SHP77 (cell line): ENCODE results near the gene CDT1.
"Not testable (repeated sequence)": the region's sequence is repeated elsewhere in the genome, so short reads cannot be mapped to it uniquely, and the experiment has no call there.

Source experiments
- DNase-seq, 2 experiments: peaks; one replicate each; lab custom pipeline; 2025; lab: John Stamatoyannopoulos, UW

Gene CDT1

GRCh38 chr16:88768071-88768783 lies 35.4 kb upstream of the CDT1 start:
- peak in 1 of 2 experiments; percentile 46 for DNase-seq

DNA sequence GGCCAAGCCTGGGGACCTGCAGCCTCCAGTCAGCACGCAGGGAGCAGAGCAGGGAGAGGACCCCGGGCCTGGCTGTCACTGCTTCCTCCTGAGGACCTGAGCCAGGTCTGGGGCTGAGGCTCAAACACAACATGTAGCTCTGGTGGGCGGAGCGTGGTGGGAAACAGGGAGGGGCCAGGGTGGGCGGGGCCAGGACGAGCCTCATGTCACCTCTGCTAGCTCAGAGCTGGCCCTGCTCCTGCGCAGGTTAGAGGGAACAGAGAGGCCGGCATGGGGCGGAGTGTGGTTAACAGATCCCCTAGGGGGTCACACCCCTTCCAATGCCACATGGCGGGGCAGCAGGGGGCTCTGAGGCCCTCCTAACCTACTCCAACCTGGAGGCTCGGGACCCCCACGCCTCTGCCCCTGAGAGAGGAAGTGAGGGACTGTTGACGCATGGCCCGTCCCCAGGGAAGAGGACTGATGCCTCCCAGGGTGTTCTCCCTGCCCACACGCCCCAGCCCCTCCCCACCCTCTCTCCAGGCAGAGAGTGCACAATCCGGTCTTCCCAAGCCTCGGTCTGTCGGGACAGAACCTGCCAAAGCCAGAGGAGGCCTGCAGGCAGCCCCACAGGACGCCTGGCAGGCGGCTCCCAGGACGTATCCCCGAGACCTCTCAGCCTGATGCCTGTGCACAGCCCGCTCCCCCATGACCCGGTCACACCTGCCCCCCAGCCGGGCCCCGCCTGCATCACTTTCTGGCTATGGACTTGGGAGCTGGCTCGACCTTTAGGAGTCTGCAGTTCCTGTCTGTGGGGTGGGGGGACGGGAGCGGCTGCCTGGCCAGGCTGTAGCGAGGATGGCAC lies 33.8 kb upstream of the CDT1 start:
- peak; percentile 77 to 82 for DNase-seq

- peak; percentile 53 to 61 for DNase-seq
These were observed 32.9 kb upstream of the CDT1 start for GRCh38 chr16:88770461-88771293.

DNA sequence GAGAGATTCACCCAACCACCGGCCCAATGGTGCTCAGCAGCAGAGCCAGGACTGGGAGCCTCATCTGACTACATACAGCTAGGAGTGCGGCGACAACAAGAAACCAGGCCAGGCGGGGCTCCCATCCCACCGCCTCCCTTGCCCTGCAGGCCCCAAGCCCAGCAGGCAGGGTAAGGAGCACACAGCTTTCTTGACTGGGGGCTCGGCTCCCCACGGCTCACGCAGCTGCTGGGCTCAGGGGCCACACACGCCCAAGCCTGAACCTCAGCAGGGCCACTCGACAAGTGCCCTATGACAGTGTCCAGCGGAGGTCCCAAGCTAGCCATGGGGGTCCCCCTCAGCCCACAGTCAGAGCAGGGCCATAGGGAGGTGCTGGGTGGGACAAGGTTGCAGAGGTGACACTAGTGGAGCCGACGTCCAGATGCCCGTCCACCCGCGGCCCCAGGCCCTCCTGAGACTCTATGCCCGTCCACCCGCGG lies 32.3 kb upstream of the CDT1 start:
- DNase-seq: no peak

GRCh38 chr16:88771781-88772180 lies 31.8 kb upstream of the CDT1 start:
- DNase-seq: not testable (repeated sequence)

DNA sequence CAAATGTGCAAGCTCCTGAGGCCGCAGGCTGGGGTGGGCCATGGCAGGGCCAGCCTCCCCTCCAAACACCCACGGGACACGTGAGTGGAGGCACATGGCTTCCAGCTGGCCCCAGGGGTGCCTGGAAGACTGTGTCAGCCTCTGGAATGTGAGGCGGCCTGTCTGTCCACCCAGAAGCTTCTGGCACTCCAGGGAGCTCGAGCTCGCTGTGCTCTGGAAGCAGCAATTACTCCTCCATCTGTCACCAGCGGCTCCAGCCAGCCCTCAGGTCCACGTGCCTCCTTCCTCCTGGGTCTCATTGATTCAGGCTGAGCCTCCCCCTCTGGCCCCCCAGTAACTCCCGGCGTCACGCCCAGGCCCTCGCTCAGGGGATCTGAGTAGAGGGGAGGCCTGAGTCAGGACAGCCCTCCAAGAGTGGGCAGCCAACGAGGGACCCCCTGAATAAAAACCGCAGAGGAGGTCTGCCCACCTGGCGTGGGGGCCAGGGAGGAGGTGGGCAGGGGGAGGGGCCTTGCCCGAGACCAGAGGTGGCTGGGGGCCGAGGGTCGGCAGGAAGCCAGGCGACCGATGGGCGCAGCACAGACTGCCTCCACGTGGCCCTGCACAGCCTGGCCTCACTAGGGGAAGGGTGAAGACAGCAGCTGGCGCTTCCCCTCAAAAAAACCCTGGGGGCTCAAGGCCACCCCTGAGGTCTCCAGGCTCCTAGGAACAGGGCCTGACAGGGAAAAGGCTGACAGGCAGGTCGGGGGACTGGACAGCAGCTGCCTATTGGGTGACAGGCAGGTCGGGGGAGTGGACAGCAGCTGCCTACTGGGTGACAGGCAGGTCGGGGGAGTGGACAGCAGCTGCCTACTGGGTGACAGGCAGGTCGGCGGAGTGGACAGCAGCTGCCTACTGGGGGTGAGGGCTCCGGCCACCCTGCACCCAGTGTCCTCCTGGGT lies 30.4 kb upstream of the CDT1 start:
- no peak for DNase-seq

DNA sequence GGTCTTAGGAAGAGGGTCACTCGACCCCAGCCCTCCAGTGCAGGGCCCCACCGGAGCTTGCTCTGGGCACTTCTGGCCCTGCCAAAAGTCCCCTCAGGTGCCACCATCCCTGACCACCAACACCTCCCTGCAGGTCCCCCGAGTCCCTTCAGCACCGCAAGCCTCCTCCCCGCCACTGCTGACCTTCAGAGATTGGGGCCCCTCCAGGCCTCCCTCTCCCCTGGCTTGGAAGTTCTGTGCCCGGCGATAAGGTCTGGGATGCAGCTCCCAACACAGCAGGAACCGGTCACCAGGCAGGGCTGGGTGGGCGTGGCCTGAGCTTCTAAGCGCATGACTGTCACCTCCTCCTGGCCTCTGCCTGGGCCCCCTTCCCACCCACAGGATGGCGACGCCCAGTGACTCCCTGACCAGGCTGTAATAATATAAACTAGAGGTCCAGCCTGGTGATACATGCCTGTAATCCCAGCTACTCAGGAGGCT lies 29.7 kb upstream of the CDT1 start:
- DNase-seq: no peak

- DNase-seq: no peak
These were observed 28.8 kb upstream of the CDT1 start for GRCh38 chr16:88774544-88775393.

GRCh38 chr16:88775825-88776224 lies 27.8 kb upstream of the CDT1 start:
- no peak for DNase-seq

- no peak for DNase-seq
These were observed 25.9 kb upstream of the CDT1 start for GRCh38 chr16:88777471-88778270.

DNA sequence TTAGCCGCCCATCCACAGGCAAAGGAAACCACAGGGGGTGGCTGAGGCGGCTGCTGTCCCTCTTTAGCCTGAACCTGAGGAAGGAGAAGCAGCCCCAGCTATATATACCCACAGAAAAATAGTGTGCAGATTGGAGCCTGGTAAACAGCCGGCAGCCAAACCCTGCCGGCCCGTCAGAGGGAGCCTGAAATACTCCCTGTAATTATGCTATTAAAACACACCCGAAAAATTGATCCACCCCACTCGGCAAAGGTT lies 25.4 kb upstream of the CDT1 start:
- no peak for DNase-seq

DNA sequence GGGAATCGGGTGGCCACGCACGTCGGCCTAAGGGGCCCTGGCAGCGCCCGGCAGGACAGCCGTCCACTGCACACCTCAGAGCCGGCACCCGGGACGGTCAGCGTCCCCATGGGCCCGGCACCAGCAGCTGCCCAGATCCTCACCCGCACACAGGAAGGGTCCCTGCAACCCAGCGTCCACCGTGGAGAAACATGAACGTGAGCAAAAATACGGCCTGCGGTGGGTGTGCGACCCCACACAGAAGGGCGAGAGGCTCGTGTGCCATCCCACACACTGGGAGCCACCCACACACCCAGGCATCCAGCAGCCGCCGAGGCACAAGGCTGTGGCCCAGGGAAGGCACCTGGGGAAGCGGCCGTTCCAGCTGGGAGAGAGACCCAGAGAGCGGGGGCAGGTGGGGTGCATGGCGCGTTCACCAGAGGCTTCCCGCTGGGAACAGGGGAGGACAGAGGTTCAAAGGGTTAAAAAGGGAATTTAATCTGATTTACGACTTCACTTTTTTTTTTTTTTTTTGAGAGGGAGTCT lies 25.0 kb upstream of the CDT1 start:
- no peak for DNase-seq

DNA sequence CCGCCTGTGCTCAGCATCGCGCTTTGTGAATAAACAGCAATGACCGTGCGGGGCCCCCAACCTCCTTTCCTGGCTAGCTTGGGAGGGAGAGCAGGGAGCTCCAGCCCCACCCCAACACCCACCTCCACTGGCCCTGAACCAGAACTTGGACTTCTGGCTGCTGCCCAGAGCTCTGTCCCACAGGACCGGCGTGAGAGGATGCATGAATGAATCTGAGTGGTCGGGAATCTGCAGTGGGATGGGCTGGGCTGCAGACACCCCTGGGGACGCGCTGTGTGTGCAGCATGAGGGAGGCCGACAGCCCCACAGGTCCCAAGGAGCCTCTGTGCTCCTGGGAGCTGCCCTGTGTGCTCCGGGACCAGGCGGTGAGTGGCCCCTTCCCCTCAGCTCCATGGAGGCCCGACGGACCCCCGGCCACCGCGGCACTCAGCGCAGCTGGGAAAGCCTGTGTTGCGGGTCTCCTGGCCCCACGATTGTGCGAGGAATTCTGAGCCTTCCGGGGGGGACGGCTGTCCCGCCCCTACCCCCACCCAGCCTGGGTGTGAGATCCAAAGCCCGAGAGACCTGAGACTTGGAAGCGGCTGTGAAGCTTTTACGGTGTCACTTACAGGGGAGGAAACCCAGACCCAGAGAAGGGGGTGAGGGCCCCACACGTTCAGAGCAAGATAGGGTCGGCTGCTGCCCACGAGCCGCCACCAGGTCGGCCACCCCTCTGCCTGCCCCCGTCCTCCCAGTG lies 24.0 kb upstream of the CDT1 start:
- DNase-seq: no peak

GRCh38 chr16:88780142-88781062 lies 23.2 kb upstream of the CDT1 start:
- no peak for DNase-seq

GRCh38 chr16:88781140-88782077 lies 22.2 kb upstream of the CDT1 start:
- DNase-seq: no peak
